GM18867 (cell line): ENCODE data around the gene CHKB.
A peak's percentile ranks its signal among the peaks of the same experiment; 100 is the strongest.

Experiments
- ATAC-seq: cut with Tn5 transposase; IDR thresholded peaks from one replicate; pipeline ENCODE4 v1.9.1; 2021; ENCODE audit warnings: mild to moderate bottlenecking, moderate library complexity; ENCODE audit not compliant: unreplicated experiment

CHKB gene

GRCh38 chr22:50600538-50600937, 17.9 kb upstream of the CHKB start, which contains the start of gene MAPK8IP2:
TSS of gene MAPK8IP2 (plus strand) at chr22:50600793. CDS start at chr22:50600819, 26 bp downstream.
- ATAC-seq, result no peak

- no peak for ATAC-seq
These were observed 17.3 kb upstream of the CHKB start for GRCh38 chr22:50599816-50600455.

- ATAC-seq, result no peak
These were observed 14.4 kb upstream of the CHKB start for GRCh38 chr22:50597097-50597496.

- ATAC-seq, result no peak
These were observed 12.5 kb upstream of the CHKB start for GRCh38 chr22:50595189-50595588.

- no peak for ATAC-seq
These were observed 4.8 kb upstream of the CHKB start for GRCh38 chr22:50587407-50587806.

GRCh38 chr22:50586416-50586815, 3.8 kb upstream of the CHKB start:
- ATAC-seq, result no peak

- no peak for ATAC-seq
These were observed 3.1 kb upstream of the CHKB start for GRCh38 chr22:50585781-50586180.

GRCh38 chr22:50585238-50585637, 2.6 kb upstream of the CHKB start:
- no peak for ATAC-seq

- no peak for ATAC-seq
These were observed 1.8 kb upstream of the CHKB start for GRCh38 chr22:50584106-50585096.

- ATAC-seq, result peak; percentile 25
These were observed 729 bp upstream of the CHKB start for GRCh38 chr22:50583294-50583861.

GRCh38 chr22:50581950-50582492, 628 bp downstream of the CHKB start:
- no peak for ATAC-seq

- no peak for ATAC-seq
These were observed 1.4 kb downstream of the CHKB start for GRCh38 chr22:50581031-50581949.

GRCh38 chr22:50579752-50580151, 2.9 kb downstream of the CHKB start:
- ATAC-seq, result no peak

GRCh38 chr22:50578776-50579310, 3.8 kb downstream of the CHKB start:
- no peak for ATAC-seq

- no peak for ATAC-seq
These were observed 4.5 kb downstream of the CHKB start, which contains the start of gene CPT1B for GRCh38 chr22:50577987-50578775. TSS of gene CPT1B (minus strand) at chr22:50578427. CDS start at chr22:50577915, 512 bp downstream.

GRCh38 chr22:50577697-50577986, 5.0 kb downstream of the CHKB start:
- no peak for ATAC-seq

GRCh38 chr22:50576806-50577696, 5.6 kb downstream of the CHKB start:
- ATAC-seq, result no peak

- no peak for ATAC-seq
These were observed 6.6 kb downstream of the CHKB start for GRCh38 chr22:50576070-50576469.
